RWPE1 (cell line): ENCODE results near the gene CDH13.

Source experiments
- CTCF ChIA-PET: fragments of 350-600 bp; sonication (Branson Sonifier 250); formaldehyde crosslinking; extraction: SDS; loops from one replicate; lab custom pipeline; 2021; lab: Yijun Ruan, JAX
- POLR2A ChIA-PET: fragments of 400-600 bp; formaldehyde crosslinking; extraction: SDS; loops from one replicate; lab custom pipeline; 2020; ENCODE audit warnings: antibody characterized with exemption; ENCODE audit not compliant: low non-redundant PET; lab: Yijun Ruan, JAX
- DNase-seq: peaks from one replicate; pipeline ENCODE4 v3.0.0; 2012; ENCODE audit warnings: low spot score
- H3K27ac ChIP-seq: fragments of 450-650 bp; 2 replicates; pipeline ENCODE4 v1.5.1; 2017
- TF ChIP-seq, protein P1 (sequence below): fragments of 450-650 bp; conservative IDR thresholded peaks from 2 replicates; pipeline ENCODE4 v1.5.1; 2017; ENCODE audit warnings: low read depth, mild to moderate bottlenecking

The CDH13 gene

DNA sequence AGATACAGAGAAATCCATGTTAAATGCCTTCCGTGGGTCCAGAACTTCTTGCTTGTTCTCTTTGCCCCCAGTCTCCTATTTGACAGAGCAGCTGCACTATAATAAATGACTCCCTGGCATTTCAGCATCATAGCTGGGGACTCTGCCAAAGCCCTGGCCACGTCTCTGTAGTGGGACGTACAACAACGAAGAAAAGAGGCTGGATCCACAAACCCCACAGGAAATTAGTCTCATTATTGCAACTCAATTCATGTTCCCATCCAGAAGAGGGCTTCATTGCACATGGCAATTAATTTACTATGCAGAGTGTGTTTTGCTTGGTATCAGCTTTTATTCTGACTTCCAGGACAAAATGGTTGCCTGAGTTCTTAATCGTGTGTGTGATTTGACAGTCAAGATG, 121.3 kb downstream of the CDH13 start:
- TF ChIP-seq, protein P1, sequence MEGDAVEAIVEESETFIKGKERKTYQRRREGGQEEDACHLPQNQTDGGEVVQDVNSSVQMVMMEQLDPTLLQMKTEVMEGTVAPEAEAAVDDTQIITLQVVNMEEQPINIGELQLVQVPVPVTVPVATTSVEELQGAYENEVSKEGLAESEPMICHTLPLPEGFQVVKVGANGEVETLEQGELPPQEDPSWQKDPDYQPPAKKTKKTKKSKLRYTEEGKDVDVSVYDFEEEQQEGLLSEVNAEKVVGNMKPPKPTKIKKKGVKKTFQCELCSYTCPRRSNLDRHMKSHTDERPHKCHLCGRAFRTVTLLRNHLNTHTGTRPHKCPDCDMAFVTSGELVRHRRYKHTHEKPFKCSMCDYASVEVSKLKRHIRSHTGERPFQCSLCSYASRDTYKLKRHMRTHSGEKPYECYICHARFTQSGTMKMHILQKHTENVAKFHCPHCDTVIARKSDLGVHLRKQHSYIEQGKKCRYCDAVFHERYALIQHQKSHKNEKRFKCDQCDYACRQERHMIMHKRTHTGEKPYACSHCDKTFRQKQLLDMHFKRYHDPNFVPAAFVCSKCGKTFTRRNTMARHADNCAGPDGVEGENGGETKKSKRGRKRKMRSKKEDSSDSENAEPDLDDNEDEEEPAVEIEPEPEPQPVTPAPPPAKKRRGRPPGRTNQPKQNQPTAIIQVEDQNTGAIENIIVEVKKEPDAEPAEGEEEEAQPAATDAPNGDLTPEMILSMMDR, result no peak
- ChIA-PET CTCF (no interaction called here), POLR2A (no interaction called here)
- DNase-seq, result no peak
- H3K27ac ChIP-seq, result no peak overlapping the region

DNA sequence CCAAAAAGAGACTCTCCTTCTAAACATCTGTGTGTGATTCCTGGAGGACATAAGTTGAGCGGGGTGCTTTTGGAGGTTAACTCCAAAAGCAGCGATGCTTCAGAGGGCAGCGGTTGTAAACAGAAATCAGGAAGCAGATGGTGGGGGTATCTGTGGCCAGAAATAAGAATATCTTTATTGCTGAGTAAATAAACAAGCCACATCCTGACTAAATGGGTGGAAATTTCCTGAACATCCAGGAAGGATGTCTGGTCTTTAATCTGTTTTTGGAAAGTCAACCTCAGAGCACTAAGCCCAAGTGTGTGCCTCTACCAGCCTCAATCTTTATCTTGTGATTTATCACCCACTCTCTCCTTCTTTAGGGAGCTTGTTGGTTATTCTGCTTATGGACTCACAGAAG, 123.3 kb downstream of the CDH13 start:
- ChIA-PET POLR2A (no interaction called here), CTCF (no interaction called here)
- TF ChIP-seq, protein P1, result no peak
- no peak for DNase-seq
- no peak overlapping the region for H3K27ac ChIP-seq

DNA sequence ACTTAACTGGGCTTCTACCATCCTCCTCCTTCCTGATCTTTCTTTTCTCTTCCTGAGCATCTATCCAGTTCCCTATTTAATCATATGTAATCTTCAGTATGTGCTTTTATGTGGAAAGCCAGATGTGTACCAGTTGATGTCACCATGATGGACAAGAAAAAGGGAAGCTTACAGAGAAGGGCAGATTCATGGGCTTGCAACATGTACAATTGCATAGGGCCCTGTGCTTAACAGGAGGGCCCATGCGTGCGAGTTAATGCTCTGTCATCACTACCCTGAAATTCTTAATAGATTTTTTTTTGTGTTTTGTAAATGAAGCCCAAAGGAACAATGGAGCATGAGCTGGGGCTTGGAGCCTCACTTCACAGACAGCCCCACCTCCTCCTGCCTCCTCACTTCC, 124.3 kb downstream of the CDH13 start:
- POLR2A ChIA-PET, result no interaction called here
- no peak for DNase-seq
- CTCF ChIA-PET, result interaction anchor here (1.1 kb wide), 1 partner anchor 112 kb away, joined by 3 read pairs; no protein-coding TSS in a partner anchor
- no peak overlapping the region for H3K27ac ChIP-seq
- TF ChIP-seq, protein P1, result no peak

DNA sequence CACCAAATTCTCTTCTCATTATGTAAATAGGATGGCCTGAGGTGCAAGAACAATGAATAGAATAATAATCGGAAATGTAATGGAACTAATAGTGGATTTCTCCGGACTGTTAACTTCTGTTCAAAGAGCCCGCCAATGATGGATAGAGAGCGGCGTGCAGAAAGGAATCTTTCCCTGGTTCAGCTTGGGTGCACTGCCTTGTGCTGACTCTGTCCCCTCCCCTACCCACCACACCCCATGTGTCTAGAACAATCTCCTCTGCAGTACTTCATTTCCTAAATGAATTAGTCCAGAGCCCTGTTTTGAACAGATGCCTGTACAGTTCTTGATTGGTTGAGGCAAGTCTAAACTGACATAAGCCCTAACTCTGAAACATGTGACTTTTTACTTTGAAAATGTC, 125.4 kb downstream of the CDH13 start:
- POLR2A ChIA-PET, result no interaction called here
- TF ChIP-seq, protein P1, result no peak
- no peak for DNase-seq
- H3K27ac ChIP-seq, result no peak overlapping the region
- CTCF ChIA-PET, result interaction anchor here (1.1 kb wide), 1 partner anchor 113 kb away, joined by 3 read pairs; no protein-coding TSS in a partner anchor

DNA sequence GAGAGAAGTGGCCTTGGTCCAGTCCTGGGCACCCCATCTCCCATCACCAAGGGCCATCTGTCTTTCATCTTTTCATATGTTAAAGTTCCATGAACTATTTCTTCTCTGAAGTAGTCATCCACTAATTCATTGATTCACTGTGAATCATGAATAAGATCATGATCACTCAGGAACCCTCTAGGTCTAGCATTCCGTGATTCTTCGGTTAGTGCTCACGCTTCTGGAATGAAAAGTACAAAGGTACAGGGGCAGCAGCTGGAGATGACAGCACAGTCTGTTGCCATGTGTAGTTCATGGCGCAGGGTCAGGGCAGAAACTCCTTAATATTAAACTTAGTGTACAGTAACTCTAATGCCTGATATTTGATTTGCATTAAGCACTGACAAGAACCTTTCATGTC, 127.1 kb downstream of the CDH13 start:
- TF ChIP-seq, protein P1, result no peak
- ChIA-PET POLR2A (no interaction called here), CTCF (no interaction called here)
- H3K27ac ChIP-seq, result no peak overlapping the region
- no peak for DNase-seq

DNA sequence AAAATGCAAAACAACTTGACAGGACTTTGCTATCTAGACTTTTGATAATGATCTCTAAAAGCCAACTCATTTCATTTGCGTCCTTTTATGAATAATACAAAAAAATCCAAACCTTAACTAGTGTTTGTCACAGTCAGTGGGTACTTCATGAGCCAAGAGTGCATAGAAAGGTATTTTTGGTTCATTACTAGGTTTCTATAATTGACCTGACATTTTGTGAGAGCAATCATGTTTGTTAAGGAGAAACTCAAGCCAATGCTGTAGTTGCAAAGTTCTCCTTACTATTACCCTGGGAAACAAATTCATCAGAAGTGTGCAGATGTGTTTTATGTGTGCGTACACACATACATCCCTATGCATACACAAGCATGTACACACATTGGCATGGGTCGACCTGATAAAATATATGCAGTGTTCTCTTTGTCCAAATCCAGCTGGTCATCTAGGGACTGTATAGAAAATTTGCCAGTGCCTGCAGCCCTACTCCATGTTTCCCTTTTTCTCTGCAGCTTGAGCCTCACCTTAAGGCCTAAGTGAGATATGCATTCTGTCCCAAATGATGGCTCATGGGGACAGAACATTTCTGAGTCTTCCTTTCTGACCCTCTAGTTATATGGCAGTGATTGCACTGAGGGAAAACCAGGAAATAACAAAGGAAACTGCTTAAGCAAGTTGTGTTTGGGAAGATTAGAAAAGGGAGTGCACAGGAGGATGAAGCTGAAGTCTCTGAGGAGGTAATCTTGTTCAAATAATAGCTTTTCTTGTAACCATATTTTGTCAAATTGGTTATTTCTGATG, 128.1 kb downstream of the CDH13 start:
- POLR2A ChIA-PET, result no interaction called here
- TF ChIP-seq, protein P1, result no peak

More for the DNA sequence above, 128.1 kb downstream of the CDH13 start:
- CTCF ChIA-PET, result interaction anchor here (0.6 to 0.7 kb wide), 2 partner anchors 101 to 150 kb away, joined by 3 read pairs; no protein-coding TSS in a partner anchor
- DNase-seq, result no peak
- no peak overlapping the region for H3K27ac ChIP-seq
